Muscle layer of colon (tissue), 2 donors: ENCODE measurements around the gene PCDH11Y.
"Not testable (repeated sequence)": the region's sequence is repeated elsewhere in the genome, so short reads cannot be mapped to it uniquely, and the experiment has no call there.

Experiments
- H3K27ac ChIP-seq: one replicate; pipeline ENCODE4 v1.7.0; 2013; ENCODE audit warnings: low read depth, mild to moderate bottlenecking, low read length, moderate library complexity
- H3K27me3 ChIP-seq, 2 donors: one replicate each; pipeline ENCODE4 v1.7.0; 2013; ENCODE audit warnings: low read length in 2 of 2, mild to moderate bottlenecking in 2 of 2; ENCODE audit not compliant: insufficient read depth in 2 of 2, control insufficient read depth in 1 of 2
- H3K36me3 ChIP-seq: one replicate; pipeline ENCODE4 v1.7.0; 2013; ENCODE audit warnings: mild to moderate bottlenecking, low read length; ENCODE audit not compliant: insufficient read depth
- H3K4me1 ChIP-seq: one replicate; pipeline ENCODE4 v1.7.0; 2013; ENCODE audit warnings: mild to moderate bottlenecking, low read length; ENCODE audit not compliant: insufficient read depth
- H3K4me3 ChIP-seq, 2 donors: one replicate each; pipeline ENCODE4 v1.7.0; 2013; ENCODE audit warnings: low read length in 2 of 2, low read depth in 1 of 2, mild to moderate bottlenecking in 1 of 2, moderate library complexity in 1 of 2
- H3K9ac ChIP-seq: one replicate; pipeline ENCODE4 v1.7.0; 2013; ENCODE audit warnings: low read length
- H3K9me3 ChIP-seq: one replicate; pipeline ENCODE4 v1.7.0; 2013; ENCODE audit warnings: mild to moderate bottlenecking, low read length
- donor health status: abdominal sarcoma.
- donor health status: Adenocarcinoma of cecum.

PCDH11Y gene, protein sequence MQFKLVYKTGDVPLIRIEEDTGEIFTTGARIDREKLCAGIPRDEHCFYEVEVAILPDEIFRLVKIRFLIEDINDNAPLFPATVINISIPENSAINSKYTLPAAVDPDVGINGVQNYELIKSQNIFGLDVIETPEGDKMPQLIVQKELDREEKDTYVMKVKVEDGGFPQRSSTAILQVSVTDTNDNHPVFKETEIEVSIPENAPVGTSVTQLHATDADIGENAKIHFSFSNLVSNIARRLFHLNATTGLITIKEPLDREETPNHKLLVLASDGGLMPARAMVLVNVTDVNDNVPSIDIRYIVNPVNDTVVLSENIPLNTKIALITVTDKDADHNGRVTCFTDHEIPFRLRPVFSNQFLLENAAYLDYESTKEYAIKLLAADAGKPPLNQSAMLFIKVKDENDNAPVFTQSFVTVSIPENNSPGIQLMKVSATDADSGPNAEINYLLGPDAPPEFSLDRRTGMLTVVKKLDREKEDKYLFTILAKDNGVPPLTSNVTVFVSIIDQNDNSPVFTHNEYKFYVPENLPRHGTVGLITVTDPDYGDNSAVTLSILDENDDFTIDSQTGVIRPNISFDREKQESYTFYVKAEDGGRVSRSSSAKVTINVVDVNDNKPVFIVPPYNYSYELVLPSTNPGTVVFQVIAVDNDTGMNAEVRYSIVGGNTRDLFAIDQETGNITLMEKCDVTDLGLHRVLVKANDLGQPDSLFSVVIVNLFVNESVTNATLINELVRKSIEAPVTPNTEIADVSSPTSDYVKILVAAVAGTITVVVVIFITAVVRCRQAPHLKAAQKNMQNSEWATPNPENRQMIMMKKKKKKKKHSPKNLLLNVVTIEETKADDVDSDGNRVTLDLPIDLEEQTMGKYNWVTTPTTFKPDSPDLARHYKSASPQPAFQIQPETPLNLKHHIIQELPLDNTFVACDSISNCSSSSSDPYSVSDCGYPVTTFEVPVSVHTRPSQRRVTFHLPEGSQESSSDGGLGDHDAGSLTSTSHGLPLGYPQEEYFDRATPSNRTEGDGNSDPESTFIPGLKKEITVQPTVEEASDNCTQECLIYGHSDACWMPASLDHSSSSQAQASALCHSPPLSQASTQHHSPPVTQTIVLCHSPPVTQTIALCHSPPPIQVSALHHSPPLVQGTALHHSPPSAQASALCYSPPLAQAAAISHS (N-terminal part only)

DNA sequence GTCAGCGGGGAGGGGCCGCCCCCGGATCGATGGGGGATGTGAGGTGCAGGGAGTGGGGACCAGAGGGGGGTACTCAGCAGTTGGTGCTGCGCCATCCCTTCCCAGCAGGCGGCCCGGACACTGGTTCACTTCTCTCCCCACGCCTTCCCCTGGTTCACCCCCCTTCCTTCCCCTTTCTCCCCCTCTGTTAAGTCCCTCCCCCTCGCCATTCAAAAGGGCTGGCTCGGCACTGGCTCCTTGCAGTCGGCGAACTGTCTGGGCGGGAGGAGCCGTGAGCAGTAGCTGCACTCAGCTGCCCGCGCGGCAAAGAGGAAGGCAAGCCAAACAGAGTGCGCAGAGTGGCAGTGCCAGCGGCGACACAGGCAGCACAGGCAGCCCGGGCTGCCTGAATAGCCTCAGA is at the start of gene PCDH11Y:
Gene PCDH11Y, plus strand, starts transcription at position 240 of the 400 bp plus-strand sequence. CDS start 56,804 bp downstream, outside the sequence.
- H3K4me3 ChIP-seq, H3K36me3 ChIP-seq, H3K9ac ChIP-seq, H3K4me1 ChIP-seq, H3K27me3 ChIP-seq, H3K9me3 ChIP-seq, H3K27ac ChIP-seq: not testable (repeated sequence)

DNA sequence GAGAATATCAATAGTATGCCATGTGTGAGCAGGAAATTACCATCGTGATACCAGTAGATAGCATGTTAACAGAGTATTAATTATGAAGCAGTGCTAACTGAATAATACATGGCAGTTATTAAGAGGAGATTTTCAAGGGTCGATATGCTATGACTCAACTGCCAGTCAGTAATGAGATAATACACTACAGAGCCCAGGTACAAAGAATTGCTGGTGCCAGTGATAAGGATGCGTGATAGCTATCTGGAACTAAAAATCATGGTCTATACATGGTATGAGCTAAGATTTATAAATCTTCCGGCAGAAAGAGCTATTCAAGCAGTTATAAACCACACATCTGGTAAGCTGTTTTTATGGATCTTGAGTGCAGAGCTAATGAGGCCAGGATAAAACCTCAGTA is 32.2 kb upstream of the PCDH11Y start:
- not testable (repeated sequence) for H3K9me3 ChIP-seq, H3K4me1 ChIP-seq, H3K27ac ChIP-seq, H3K27me3 ChIP-seq, H3K9ac ChIP-seq, H3K36me3 ChIP-seq, H3K4me3 ChIP-seq

DNA sequence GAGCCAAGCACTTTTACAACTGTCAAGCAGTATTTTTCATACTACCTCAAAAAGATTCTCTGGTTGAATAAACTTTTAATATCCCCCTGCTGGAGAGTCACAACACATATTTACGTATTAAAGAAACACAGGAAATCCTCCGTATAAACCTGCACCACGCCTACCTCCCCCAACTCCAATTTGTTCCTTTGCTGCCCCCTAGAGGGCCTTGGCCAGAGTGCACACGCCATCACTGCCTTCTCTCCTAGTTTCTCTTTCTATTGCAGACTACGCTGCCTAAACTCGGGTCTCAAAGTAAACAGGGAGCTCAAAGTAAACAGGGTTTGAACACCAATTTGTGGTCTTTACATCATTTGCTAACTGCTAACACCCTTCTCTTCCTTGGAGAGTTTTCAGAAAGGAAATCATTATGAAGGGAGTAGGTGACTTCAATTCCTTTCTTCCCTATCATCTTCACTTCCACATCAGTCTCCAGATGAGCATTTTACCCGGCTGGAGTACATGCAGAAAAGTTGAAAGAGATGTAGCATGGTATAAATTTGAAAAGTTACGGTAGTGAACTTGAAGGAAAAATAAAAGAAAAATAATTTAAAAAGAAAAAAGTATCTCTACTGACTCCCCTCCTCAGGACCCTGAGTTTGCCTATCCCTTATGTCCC is 8.2 kb upstream of the PCDH11Y start:
- not testable (repeated sequence) for H3K27ac ChIP-seq, H3K36me3 ChIP-seq, H3K27me3 ChIP-seq, H3K9ac ChIP-seq, H3K4me1 ChIP-seq, H3K9me3 ChIP-seq, H3K4me3 ChIP-seq

DNA sequence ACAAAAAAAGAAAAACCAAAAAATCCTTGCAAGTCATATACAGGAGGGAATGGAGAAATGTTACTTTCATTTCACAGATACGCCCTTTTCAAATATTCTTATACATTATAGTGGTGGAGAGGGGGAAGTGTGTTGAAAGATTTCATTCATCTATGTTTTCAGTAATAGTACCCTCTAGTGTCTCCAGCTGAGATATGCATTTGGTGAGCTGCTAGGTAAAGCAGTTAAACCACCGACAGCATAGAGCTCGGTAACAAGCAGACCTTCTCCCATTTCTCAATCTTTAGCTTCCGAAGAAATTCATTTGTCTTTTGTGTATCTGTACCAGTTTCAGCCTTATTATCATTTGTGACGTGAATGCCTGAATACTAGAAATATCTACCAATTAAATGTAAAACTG is 5.2 kb upstream of the PCDH11Y start:
- H3K27ac ChIP-seq, H3K27me3 ChIP-seq, H3K4me3 ChIP-seq, H3K4me1 ChIP-seq, H3K9me3 ChIP-seq, H3K9ac ChIP-seq, H3K36me3 ChIP-seq: not testable (repeated sequence)

DNA sequence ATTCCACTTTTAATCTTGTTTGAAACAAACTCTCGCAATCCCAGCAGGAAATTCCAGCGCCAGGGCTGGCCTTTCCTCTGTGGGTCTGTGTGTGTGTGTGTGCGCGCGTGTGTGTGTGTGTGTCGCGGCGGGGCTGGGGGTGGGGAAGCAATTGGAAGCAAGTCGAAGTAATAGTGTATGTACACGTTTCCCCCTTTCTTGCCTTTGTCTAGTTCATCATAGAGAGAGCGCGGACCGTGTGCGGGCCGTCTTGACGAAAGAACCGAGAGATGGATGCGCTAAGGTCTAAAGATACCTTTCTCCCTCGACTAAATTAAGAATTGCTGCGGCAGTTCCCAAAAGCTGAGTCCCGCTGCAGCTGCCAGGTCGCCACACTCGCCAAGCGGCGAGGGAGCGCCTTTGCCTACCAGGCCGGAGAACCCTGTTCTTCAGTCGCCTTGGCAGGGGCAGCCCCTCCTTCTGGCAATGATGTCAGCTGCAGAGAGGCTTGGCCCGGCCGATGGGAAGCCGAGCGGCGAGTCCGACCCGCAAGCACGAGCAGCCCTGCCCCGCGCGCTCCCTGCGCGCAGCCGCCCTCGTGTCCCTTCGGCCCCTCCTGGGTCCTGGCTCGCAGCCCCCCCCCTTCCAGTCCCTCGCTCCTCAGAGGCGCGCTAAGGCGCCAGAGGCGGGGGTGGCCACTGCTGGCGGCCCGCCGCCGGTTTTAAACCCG is 2.5 kb downstream of the PCDH11Y start:
- not testable (repeated sequence) for H3K4me1 ChIP-seq, H3K27ac ChIP-seq, H3K27me3 ChIP-seq, H3K9ac ChIP-seq, H3K9me3 ChIP-seq, H3K4me3 ChIP-seq, H3K36me3 ChIP-seq

DNA sequence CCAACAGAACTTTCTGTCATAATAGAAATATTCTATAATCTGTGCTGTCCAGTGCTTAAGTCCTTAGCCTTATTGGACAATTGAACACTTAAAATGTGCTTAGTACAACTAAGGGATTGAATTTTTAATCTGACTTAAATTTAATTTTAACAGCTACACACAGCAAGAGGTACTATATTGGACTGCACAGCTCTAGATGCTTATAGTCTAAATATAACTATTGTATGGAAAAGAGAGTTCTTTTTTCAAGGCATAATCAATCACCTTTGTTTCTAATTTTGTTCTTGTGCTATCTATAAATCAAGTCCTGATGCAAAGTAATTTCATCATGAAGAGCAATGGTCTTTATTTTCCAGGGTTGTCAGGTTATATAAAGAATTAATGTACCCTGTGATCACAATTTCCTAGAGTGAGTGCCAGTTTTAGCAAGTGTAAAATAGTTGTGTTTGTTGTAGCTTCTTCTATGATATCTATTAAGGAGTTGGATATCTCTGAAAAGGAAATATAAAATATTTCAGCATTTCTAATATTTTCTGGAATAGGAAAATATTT is 39.0 kb downstream of the PCDH11Y start:
- H3K4me3 ChIP-seq, result not testable (repeated sequence)

DNA sequence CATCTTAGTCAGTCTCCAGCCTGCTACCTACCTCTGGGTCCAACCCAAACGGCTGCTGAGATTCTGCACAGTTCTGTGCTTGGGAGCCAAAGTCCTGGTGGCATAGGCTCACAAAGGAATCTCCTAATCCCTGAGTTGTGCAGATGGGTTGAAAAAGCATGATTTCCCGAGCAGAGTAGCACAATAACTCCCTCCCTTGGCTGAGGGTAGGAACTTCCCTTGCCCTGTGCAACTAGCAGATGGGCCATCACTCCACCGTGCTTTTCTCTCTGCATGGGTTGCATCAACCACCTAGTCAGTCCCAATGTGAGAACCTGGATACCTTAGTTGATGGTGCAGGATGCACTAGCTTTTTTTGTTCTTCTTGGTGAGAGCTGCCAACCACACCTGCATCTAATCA is 82.9 kb downstream of the PCDH11Y start:
- H3K27me3 ChIP-seq, H3K36me3 ChIP-seq, H3K27ac ChIP-seq, H3K4me3 ChIP-seq, H3K4me1 ChIP-seq, H3K9me3 ChIP-seq, H3K9ac ChIP-seq: not testable (repeated sequence)

More for the DNA sequence above, 39.0 kb downstream of the PCDH11Y start:
- not testable (repeated sequence) for H3K27ac ChIP-seq, H3K36me3 ChIP-seq, H3K9me3 ChIP-seq, H3K9ac ChIP-seq, H3K4me1 ChIP-seq, H3K27me3 ChIP-seq

DNA sequence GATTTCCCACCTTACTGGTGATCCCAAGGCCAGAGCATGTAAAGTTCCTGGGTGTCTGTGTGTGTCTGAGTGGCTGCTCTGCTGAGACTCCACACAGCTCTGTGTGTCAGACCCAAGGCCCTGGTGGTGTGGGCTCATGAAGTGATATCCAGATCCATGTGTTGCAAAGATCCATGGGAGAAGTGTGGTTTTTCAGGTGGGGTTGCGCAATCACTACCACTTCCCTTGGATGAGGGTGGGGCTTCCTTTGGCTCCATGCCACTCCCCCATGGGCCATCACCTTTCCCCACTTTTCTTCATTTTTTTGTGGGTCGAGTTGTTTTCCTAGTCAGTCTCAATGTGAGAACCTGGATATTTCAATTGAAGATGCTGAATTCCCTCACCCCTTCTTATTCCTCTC is 182.9 kb downstream of the PCDH11Y start:
- H3K27me3 ChIP-seq, H3K4me1 ChIP-seq, H3K9ac ChIP-seq, H3K27ac ChIP-seq, H3K4me3 ChIP-seq, H3K9me3 ChIP-seq, H3K36me3 ChIP-seq: not testable (repeated sequence)

DNA sequence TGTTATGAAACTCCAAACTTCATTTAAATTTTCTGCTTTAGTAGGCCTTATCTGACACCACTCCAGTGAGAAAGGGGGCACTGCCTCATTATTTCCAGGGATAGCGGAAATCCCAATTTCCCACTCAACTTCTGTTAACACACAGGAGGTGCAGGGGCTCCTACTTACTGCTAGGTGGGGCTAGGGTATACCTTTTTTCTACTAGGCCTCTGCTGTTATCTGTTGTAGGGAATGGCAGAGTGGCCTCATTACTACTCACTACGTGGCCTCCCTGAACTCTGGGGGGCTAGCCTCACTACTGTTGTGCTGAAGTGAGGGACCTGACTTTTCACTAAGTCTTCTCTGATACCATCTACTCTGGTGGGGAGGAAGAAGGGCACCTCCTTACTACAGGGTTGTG is 215.0 kb downstream of the PCDH11Y start:
- H3K36me3 ChIP-seq, H3K27ac ChIP-seq, H3K4me3 ChIP-seq, H3K9me3 ChIP-seq, H3K9ac ChIP-seq, H3K4me1 ChIP-seq, H3K27me3 ChIP-seq: not testable (repeated sequence)

DNA sequence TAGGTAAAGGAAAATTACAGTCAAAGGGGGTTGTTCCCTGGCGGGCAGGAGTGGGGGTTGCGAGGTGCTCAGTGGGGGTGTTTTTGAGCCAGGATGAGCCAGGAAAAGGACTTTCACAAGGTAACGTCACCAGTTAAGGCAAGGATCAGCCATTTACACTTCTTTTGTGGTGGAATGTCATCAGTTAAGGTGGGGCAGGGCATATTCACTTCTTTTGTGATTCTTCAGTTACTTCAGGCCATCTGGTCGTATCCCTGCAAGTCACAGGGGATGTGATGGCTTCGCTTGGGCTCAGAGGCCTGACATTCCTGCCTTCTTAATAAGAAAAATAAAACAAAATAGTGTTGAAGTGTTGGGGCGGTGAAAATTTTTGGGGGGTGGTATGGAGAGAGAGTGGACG is 324.8 kb downstream of the PCDH11Y start:
- H3K27ac ChIP-seq, H3K4me3 ChIP-seq, H3K9me3 ChIP-seq, H3K36me3 ChIP-seq, H3K9ac ChIP-seq, H3K4me1 ChIP-seq, H3K27me3 ChIP-seq: not testable (repeated sequence)
